ENCODE data around the gene KRTDAP.

DNA sequence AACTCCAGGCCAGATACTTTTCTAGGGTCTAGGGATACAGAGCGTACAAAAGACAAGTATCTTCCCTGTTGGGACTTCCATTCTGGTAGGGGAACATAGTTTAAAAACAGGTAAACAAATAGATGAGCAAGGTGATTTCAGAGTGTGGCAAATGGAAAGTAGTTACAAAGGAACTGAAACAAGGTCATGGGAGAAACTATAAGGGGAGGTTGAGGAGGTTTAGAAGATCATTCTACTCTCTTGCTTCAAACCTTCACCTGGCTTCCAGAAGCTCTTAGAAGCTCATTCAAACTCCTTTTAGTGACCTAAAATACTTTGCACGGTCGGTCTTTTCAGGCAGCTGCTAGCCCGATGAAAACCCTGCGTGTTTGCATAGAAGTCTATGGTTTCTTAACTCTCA lies 33.1 kb downstream of the KRTDAP start:
- TF ChIP-seq, protein P1, sequence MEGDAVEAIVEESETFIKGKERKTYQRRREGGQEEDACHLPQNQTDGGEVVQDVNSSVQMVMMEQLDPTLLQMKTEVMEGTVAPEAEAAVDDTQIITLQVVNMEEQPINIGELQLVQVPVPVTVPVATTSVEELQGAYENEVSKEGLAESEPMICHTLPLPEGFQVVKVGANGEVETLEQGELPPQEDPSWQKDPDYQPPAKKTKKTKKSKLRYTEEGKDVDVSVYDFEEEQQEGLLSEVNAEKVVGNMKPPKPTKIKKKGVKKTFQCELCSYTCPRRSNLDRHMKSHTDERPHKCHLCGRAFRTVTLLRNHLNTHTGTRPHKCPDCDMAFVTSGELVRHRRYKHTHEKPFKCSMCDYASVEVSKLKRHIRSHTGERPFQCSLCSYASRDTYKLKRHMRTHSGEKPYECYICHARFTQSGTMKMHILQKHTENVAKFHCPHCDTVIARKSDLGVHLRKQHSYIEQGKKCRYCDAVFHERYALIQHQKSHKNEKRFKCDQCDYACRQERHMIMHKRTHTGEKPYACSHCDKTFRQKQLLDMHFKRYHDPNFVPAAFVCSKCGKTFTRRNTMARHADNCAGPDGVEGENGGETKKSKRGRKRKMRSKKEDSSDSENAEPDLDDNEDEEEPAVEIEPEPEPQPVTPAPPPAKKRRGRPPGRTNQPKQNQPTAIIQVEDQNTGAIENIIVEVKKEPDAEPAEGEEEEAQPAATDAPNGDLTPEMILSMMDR (optimal IDR thresholded peaks at IDR 0.05 in 1 of 3, IDR thresholded peaks at IDR 0.05 in 1 of 3, conservative IDR thresholded peaks at IDR 0.05 in 1 of 3; ENCODE audit: extremely low read depth in 1 of 3, insufficient read depth in 2 of 3, low read length in 3 of 3) = no peak
- TF ChIP-seq EZH2 (IDR thresholded peaks at IDR 0.05; ENCODE audit: low read length) = no peak

All from keratinocyte (primary cell).